ENCODE results near the gene CALHM1. TPM values are rescaled to one million over a fixed set of nuclear protein-coding genes. Genes with fewer than 3 reads are reported as not detected.

The CALHM1 gene
- total and polyA plus RNA-seq, 4 experiments from 2014 or later, result not detected

DNA sequence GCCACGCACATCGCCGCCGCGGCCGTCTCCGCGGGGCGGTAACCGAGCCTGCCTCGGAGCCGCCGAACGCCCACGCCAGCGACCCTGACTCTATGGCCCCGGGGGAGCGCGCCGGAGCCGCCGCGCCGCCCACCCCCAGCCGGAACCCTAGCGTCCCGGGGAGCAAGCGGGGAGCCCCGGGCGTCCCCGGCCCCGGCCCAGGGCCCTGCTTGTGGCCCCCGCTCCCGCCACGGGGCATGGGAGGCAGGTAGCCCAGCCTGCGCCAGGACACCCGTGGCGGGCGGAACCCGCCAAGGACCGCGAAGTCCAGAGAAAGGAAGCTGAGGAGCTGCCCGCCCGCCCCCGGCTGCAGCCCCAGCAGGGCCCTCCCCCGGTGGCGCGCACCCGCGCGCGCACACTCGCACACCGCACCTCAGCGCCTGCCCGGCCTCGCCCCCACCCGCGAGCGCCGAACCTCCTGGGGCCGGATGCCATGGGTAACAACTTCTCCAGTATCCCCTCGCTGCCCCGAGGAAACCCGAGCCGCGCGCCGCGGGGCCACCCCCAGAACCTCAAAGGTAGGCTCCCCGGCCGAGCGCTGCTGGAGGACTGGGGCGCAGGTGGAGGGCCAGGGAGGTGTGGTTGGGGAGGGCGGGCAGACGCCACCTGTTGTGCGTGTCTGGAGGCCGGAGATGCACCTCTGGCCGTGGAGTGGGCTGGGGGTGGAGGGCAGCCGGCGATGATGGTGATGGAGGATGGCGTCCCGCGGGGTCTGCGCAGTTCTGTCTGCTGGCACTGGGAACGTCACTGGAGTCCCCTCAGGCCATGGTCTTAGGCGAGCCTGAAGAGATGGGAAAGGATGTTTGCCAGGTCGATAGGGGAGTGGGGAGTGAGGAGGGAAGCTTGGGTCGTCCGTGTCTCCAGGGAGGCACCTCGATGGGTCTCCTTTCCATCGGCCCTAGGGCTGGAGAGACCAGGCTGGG, 35.5 kb upstream of the CALHM1 start:
- ChIA-PET CTCF (ENCODE audit: partially characterized antibody) (interaction anchor here (1.8 to 2.5 kb wide), 3 partner anchors 9 to 77 kb away, joined by 6 to 13 read pairs (median 9); no protein-coding TSS in a partner anchor), POLR2A (ENCODE audit: partially characterized antibody) (interaction anchor here (1.6 kb wide), 1 partner anchor 90 kb away, joined by 4 read pairs; no protein-coding TSS in a partner anchor)
- Mint-ChIP-seq H3K27ac (no peak overlapping the region), H3K4me3 (peak overlapping the region; percentile 61 to 80 (median 76)), H3K36me3 (no peaks in the 10 kb centered on the region), H3K27me3 (peaks cover 22 to 27% of the 10 kb centered on the region in 2 donors), H3K4me1 (peaks cover 6 to 36% (median 20%) of the 10 kb centered on the region in 4 donors), H3K9me3 (peaks cover 0 to 1% (median 0%) of the 10 kb centered on the region in 8 donors)
- Histone ChIP-seq H3K9me3 (ENCODE audit: control insufficient read depth in 1 of 2, low read length in 2 of 2) (no peaks in the 10 kb centered on the region), H3K27ac (ENCODE audit: low read depth, low read length) (no peak overlapping the region), H3K27me3 (ENCODE audit: insufficient read depth, low read length) (peaks cover 19% of the 10 kb centered on the region), H3K4me1 (ENCODE audit: insufficient read depth, low read length) (peaks cover 21% of the 10 kb centered on the region), H3K4me3 (ENCODE audit: low read length in 2 of 2) (peak overlapping the region in 1 of 2 donors; percentile 32), H3K36me3 (ENCODE audit: insufficient read depth, low read length) (no peaks in the 10 kb centered on the region)
- DNase-seq, result peak in 4 of 5 donors; percentile 16 to 48 (median 30)
- intact Hi-C loops (cut with micrococcal nuclease), result no loop called here

DNA sequence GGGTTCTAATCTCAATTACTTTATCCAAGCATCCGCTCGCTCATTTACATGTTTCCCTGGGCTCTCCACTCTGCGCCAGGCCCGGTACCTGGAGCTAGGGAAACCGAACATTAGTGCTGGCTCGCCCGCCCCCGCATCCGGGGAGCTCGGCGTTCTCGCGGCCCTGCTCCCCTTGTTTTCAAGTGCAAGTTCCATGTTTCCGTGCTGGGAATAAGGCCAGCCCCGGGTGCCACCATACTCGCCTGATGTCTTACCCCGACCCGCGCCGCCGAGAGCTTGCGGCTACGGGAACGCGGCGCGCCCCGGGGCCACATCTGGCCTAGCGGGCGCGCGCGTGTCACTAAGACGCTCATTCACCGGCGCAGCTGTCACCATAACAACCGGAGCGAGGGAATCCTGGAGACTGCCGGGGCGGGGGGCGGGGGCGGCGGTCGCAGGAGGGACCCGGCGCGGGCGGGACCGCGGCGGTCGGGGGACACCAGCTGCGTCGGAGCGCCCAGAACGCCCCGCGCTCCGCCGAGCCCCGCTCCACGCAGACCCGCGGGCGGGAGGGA, 34.7 kb upstream of the CALHM1 start, which contains the start of gene NEURL1:
Gene NEURL1 (plus strand): TSS at position 344 of the 554 bp plus-strand sequence. CDS start 683 bp downstream, outside the sequence.
- DNase-seq, result peak in 4 of 5 donors; percentile 26 to 59 (median 26)
- peaks cover 0 to 1% (median 0%) of the 10 kb centered on the region in 8 donors for H3K9me3 Mint-ChIP-seq
- ChIA-PET POLR2A (ENCODE audit: partially characterized antibody) (interaction anchor here (0.7 to 1.6 kb wide), 2 partner anchors 14 to 91 kb away, joined by 3 to 4 read pairs; no protein-coding TSS in a partner anchor), CTCF (ENCODE audit: partially characterized antibody) (interaction anchor here (1.8 to 2.5 kb wide), 3 partner anchors 10 to 160 kb away, joined by 5 to 13 read pairs (median 9); no protein-coding TSS in a partner anchor)
- H3K27me3 Mint-ChIP-seq, result peaks cover 22 to 27% of the 10 kb centered on the region in 2 donors
- peaks cover 19% of the 10 kb centered on the region for H3K27me3 ChIP-seq (ENCODE audit: insufficient read depth, low read length)
- peak within 1 kb of the TSS; percentile 81 to 91 (median 84) for H3K4me3 Mint-ChIP-seq
- no peaks in the 10 kb centered on the region for H3K9me3 ChIP-seq (ENCODE audit: control insufficient read depth in 1 of 2, low read length in 2 of 2)
- peak within 1 kb of the TSS in 5 of 7 donors; percentile 21 to 78 (median 36) for H3K27ac Mint-ChIP-seq
- peaks cover 21% of the 10 kb centered on the region for H3K4me1 ChIP-seq (ENCODE audit: insufficient read depth, low read length)
- peak within 1 kb of the TSS in 1 of 2 donors; percentile 32 for H3K4me3 ChIP-seq (ENCODE audit: low read length in 2 of 2)
- H3K36me3 ChIP-seq (ENCODE audit: insufficient read depth, low read length), result no peaks in the 10 kb centered on the region
- no peaks in the 10 kb centered on the region for H3K36me3 Mint-ChIP-seq
- H3K4me1 Mint-ChIP-seq, result peaks cover 6 to 36% (median 20%) of the 10 kb centered on the region in 4 donors
- intact Hi-C loops (cut with micrococcal nuclease), result no loop called here
- no peak within 1 kb of the TSS for H3K27ac ChIP-seq (ENCODE audit: low read depth, low read length)

DNA sequence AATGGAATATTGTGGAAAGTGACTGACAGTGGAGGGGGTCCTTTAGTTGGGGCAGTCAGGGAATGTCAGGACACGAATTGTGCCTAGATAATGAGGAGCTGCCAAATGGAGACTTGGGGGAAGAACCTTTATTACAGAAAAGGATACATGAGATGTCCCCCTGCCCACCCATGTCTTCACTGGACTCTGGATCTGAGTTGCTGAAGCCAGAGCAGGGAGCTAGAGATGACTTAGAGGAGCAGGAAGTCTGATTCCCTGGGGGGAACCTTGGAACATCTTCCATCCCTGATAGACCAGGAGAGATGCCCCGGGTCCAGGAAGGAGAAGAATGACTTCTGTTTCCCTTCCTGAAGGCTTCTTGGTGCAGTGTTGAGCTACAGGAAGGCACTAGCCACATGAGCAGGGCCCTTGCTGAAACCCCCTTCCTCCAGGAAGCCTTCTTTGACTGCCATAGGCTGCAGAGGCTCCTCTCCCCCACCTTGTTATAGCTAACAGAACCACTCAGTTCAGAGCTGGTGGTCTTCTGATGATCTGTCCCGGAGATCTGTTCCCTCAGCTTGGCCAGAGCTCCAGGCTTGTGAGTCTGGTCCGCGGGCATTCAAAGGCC, 34.1 kb upstream of the CALHM1 start:
- Histone ChIP-seq H3K27ac (ENCODE audit: low read depth, low read length) (no peak overlapping the region), H3K4me1 (ENCODE audit: insufficient read depth, low read length) (peaks cover 21% of the 10 kb centered on the region), H3K9me3 (ENCODE audit: control insufficient read depth in 1 of 2, low read length in 2 of 2) (no peaks in the 10 kb centered on the region), H3K36me3 (ENCODE audit: insufficient read depth, low read length) (no peaks in the 10 kb centered on the region), H3K4me3 (ENCODE audit: low read length in 2 of 2) (peak overlapping the region in 1 of 2 donors; percentile 30), H3K27me3 (ENCODE audit: insufficient read depth, low read length) (peaks cover 19% of the 10 kb centered on the region)
- DNase-seq, result no peak
- ChIA-PET POLR2A (ENCODE audit: partially characterized antibody) (interaction anchor here (0.7 to 1.6 kb wide), 2 partner anchors 14 to 91 kb away, joined by 3 to 4 read pairs; no protein-coding TSS in a partner anchor), CTCF (ENCODE audit: partially characterized antibody) (interaction anchor here (1.1 to 2.5 kb wide), 5 partner anchors 9 to 657 kb away, joined by 4 to 13 read pairs (median 6); no protein-coding TSS in a partner anchor)
- peaks cover 22 to 26% of the 10 kb centered on the region in 2 donors for H3K27me3 Mint-ChIP-seq
- peak overlapping the region in 2 of 7 donors; percentile 21 to 46 for H3K27ac Mint-ChIP-seq
- peaks cover 0 to under 1% (median 0%) of the 10 kb centered on the region in 8 donors for H3K9me3 Mint-ChIP-seq
- no peaks in the 10 kb centered on the region for H3K36me3 Mint-ChIP-seq
- H3K4me3 Mint-ChIP-seq, result peak overlapping the region; percentile 81 to 91 (median 84)
- H3K4me1 Mint-ChIP-seq, result peaks cover 6 to 36% (median 20%) of the 10 kb centered on the region in 4 donors
- intact Hi-C loops (cut with micrococcal nuclease), result no loop called here

DNA sequence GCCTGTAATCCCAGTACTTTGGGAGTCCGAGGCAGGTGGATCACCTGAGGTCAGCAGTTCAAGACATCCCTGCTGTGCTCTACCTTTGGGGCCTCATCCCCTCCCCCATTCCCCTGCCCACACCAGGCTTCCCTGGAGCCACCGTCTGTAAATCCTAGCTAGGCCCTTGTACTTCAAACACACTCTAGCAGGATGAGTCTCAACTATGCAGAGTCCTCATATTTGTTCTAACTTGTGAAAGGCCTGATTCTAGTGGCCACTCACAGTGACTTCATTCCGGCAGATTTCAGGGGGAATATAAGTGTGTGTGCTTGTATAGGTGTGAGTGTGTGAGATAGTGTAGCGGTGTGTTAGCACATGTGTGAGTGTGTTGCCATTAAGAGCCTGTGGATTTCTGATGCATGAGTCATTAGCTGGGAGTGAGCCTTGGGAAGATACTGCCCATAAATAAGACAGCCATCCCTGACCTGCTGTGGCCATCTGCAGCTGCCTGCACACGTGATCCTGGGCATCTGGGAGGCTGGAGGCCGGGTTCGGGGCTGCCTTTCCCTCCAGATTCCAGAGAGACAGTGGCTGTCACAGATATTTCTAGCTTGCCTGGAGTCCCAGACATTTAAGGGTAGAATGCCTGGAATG, 33.1 kb upstream of the CALHM1 start:
- Mint-ChIP-seq H3K27me3 (peaks cover 19 to 20% of the 10 kb centered on the region in 2 donors), H3K4me3 (peak overlapping the region in 4 of 8 donors; percentile 1 to 91 (median 42)), H3K9me3 (no peaks in the 10 kb centered on the region), H3K36me3 (no peaks in the 10 kb centered on the region), H3K27ac (peak overlapping the region in 1 of 7 donors; percentile 8), H3K4me1 (peaks cover 6 to 36% (median 20%) of the 10 kb centered on the region in 4 donors)
- intact Hi-C loops (cut with micrococcal nuclease), result no loop called here
- Histone ChIP-seq H3K27me3 (ENCODE audit: insufficient read depth, low read length) (peaks cover 19% of the 10 kb centered on the region), H3K4me3 (ENCODE audit: low read length in 2 of 2) (no peak overlapping the region), H3K36me3 (ENCODE audit: insufficient read depth, low read length) (no peaks in the 10 kb centered on the region), H3K4me1 (ENCODE audit: insufficient read depth, low read length) (peaks cover 21% of the 10 kb centered on the region), H3K27ac (ENCODE audit: low read depth, low read length) (no peak overlapping the region), H3K9me3 (ENCODE audit: control insufficient read depth in 1 of 2, low read length in 2 of 2) (no peaks in the 10 kb centered on the region)
- CTCF ChIA-PET (ENCODE audit: partially characterized antibody), result interaction anchor here (1.1 to 2.7 kb wide), 6 partner anchors 8 to 656 kb away, joined by 4 to 13 read pairs (median 6); no protein-coding TSS in a partner anchor
- DNase-seq, result no peak
- POLR2A ChIA-PET (ENCODE audit: partially characterized antibody), result no interaction called here

DNA sequence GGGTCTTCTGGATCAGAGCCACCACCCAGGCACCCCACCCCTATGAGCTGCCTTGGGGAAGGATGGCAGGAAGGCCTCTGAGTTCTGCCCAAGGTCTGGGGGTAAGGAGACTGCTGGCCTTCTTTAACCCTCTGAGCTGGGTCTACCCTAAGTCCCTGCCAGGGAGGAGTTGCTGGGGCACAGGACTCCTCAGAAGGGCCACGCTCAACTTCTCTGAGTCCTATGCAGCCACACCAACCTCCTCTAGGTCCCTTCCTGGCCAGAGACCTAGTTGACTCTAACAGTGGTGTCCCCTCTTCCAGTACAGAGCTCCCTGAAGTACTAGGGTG, 32.2 kb upstream of the CALHM1 start:
- Histone ChIP-seq H3K4me3 (ENCODE audit: low read length in 2 of 2) (no peak overlapping the region), H3K27me3 (ENCODE audit: insufficient read depth, low read length) (peaks cover 19% of the 10 kb centered on the region), H3K36me3 (ENCODE audit: insufficient read depth, low read length) (no peaks in the 10 kb centered on the region), H3K9me3 (ENCODE audit: control insufficient read depth in 1 of 2, low read length in 2 of 2) (no peaks in the 10 kb centered on the region), H3K4me1 (ENCODE audit: insufficient read depth, low read length) (peaks cover 21% of the 10 kb centered on the region), H3K27ac (ENCODE audit: low read depth, low read length) (no peak overlapping the region)
- Mint-ChIP-seq H3K4me1 (peaks cover 6 to 36% (median 20%) of the 10 kb centered on the region in 4 donors), H3K36me3 (no peaks in the 10 kb centered on the region), H3K27me3 (peaks cover 18 to 20% of the 10 kb centered on the region in 2 donors), H3K4me3 (peak overlapping the region in 1 of 8 donors; percentile 10), H3K9me3 (no peaks in the 10 kb centered on the region), H3K27ac (peak overlapping the region in 3 of 7 donors; percentile 4 to 17 (median 8))
- CTCF ChIA-PET (ENCODE audit: partially characterized antibody), result interaction anchor here (0.5 to 9.3 kb wide), 3 partner anchors 8 to 73 kb away, joined by 3 to 268 read pairs (median 7); no protein-coding TSS in a partner anchor
- intact Hi-C loops (cut with micrococcal nuclease), result no loop called here
- no peak for DNase-seq
- POLR2A ChIA-PET (ENCODE audit: partially characterized antibody), result interaction anchor here (1.3 kb wide), 1 partner anchor 72 kb away, joined by 3 read pairs; no protein-coding TSS in a partner anchor

DNA sequence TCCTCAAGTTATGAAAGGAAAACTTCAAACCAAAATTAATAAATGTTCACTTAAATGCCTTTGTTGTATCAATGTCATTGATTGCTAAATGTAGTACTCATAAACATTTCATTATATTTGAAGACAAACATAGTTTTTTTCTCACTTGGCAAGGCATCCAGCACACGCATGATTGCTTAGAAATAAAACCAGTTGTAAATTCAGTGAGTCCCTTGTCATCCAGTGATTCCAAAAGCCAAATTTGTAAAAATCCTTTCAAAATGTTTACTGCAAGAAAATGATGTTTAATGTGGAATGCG, 28.7 kb upstream of the CALHM1 start:
- H3K36me3 Mint-ChIP-seq, result no peaks in the 10 kb centered on the region
- H3K27ac ChIP-seq (ENCODE audit: low read depth, low read length), result no peak overlapping the region
- CTCF ChIA-PET (ENCODE audit: partially characterized antibody), result interaction anchor here (1.2 to 9.3 kb wide), 2 partner anchors 34 to 70 kb away, joined by 3 to 268 read pairs; no protein-coding TSS in a partner anchor

More for the DNA sequence above, 28.7 kb upstream of the CALHM1 start:
- peaks cover 0 to 5% of the 10 kb centered on the region in 2 donors for H3K27me3 Mint-ChIP-seq
- POLR2A ChIA-PET (ENCODE audit: partially characterized antibody), result interaction anchor here (2.5 kb wide), 1 partner anchor 70 kb away, joined by 13 read pairs; no protein-coding TSS in a partner anchor
- no peaks in the 10 kb centered on the region for H3K27me3 ChIP-seq (ENCODE audit: insufficient read depth, low read length)
- peaks cover 5 to 28% (median 10%) of the 10 kb centered on the region in 4 donors for H3K4me1 Mint-ChIP-seq
- H3K36me3 ChIP-seq (ENCODE audit: insufficient read depth, low read length), result no peaks in the 10 kb centered on the region
- H3K27ac Mint-ChIP-seq, result no peak overlapping the region
- no peaks in the 10 kb centered on the region for H3K9me3 Mint-ChIP-seq
- H3K4me3 ChIP-seq (ENCODE audit: low read length in 2 of 2), result no peak overlapping the region
- no peak for DNase-seq
- intact Hi-C loops (cut with micrococcal nuclease), result loop anchor here (5.0 to 10.0 kb wide), 2 partner anchors 133 to 245 kb away; partner anchors contain the start of gene PCGF6
- H3K9me3 ChIP-seq (ENCODE audit: control insufficient read depth in 1 of 2, low read length in 2 of 2), result no peaks in the 10 kb centered on the region
- peaks cover 9% of the 10 kb centered on the region for H3K4me1 ChIP-seq (ENCODE audit: insufficient read depth, low read length)
- H3K4me3 Mint-ChIP-seq, result no peak overlapping the region
